KMS-11 (cell line): ENCODE results near the gene COX6A1.
A peak's percentile ranks its signal among the peaks of the same experiment; 100 is the strongest.

Experiments
- H2AFZ ChIP-seq: fragments of 200-600 bp; sonication (generic); 2 replicates; pipeline ENCODE4 v1.6.1; 2016; ENCODE audit warnings: antibody characterized with exemption, mixed run types, low read depth
- H3K27ac ChIP-seq: fragments of 200-600 bp; sonication (generic); 2 replicates; pipeline ENCODE4 v1.6.1; 2016; ENCODE audit warnings: mild to moderate bottlenecking, mixed run types
- H3K27me3 ChIP-seq: fragments of 200-600 bp; sonication (generic); 2 replicates; pipeline ENCODE4 v1.6.1; 2017; ENCODE audit warnings: mild to moderate bottlenecking, low read depth, mixed run types, moderate library complexity; ENCODE audit not compliant: insufficient read depth
- H3K36me3 ChIP-seq: fragments of 200-600 bp; sonication (generic); 2 replicates; pipeline ENCODE4 v1.6.1; 2017; ENCODE audit warnings: mild to moderate bottlenecking, mixed run types; ENCODE audit not compliant: insufficient read depth
- H3K4me1 ChIP-seq: fragments of 200-600 bp; sonication (generic); 2 replicates; pipeline ENCODE4 v1.6.1; 2016; ENCODE audit warnings: mild to moderate bottlenecking, low read depth, mixed run types; ENCODE audit not compliant: poor library complexity, severe bottlenecking
- H3K4me2 ChIP-seq: fragments of 200-600 bp; sonication (generic); 2 replicates; pipeline ENCODE4 v1.7.0; 2016; ENCODE audit warnings: mild to moderate bottlenecking, mixed run types
- H3K4me3 ChIP-seq: fragments of 200-600 bp; sonication (generic); IDR thresholded peaks from 2 replicates; pipeline ENCODE4 v1.6.1; 2017; ENCODE audit warnings: low read depth, low read length, mixed read lengths; ENCODE audit not compliant: insufficient read depth
- H3K79me2 ChIP-seq: fragments of 200-600 bp; sonication (generic); 2 replicates; pipeline ENCODE4 v1.6.1; 2016; ENCODE audit warnings: low read depth, mixed run types; ENCODE audit not compliant: insufficient read depth
- H3K9ac ChIP-seq: fragments of 200-600 bp; sonication (generic); 2 replicates; pipeline ENCODE4 v1.6.1; 2016; ENCODE audit warnings: mild to moderate bottlenecking, mixed run types
- H4K20me1 ChIP-seq: fragments of 200-600 bp; sonication (generic); 2 replicates; pipeline ENCODE4 v1.6.1; 2016; ENCODE audit warnings: mild to moderate bottlenecking, mixed run types; ENCODE audit not compliant: insufficient read depth
- TF ChIP-seq, protein P1 (sequence below): fragments of 200-600 bp; sonication (generic); conservative IDR thresholded peaks from 2 replicates; pipeline ENCODE4 v1.6.1; 2017; ENCODE audit warnings: low read depth, mild to moderate bottlenecking, antibody characterized with exemption, low read length, moderate library complexity, mixed read lengths

COX6A1 gene

DNA sequence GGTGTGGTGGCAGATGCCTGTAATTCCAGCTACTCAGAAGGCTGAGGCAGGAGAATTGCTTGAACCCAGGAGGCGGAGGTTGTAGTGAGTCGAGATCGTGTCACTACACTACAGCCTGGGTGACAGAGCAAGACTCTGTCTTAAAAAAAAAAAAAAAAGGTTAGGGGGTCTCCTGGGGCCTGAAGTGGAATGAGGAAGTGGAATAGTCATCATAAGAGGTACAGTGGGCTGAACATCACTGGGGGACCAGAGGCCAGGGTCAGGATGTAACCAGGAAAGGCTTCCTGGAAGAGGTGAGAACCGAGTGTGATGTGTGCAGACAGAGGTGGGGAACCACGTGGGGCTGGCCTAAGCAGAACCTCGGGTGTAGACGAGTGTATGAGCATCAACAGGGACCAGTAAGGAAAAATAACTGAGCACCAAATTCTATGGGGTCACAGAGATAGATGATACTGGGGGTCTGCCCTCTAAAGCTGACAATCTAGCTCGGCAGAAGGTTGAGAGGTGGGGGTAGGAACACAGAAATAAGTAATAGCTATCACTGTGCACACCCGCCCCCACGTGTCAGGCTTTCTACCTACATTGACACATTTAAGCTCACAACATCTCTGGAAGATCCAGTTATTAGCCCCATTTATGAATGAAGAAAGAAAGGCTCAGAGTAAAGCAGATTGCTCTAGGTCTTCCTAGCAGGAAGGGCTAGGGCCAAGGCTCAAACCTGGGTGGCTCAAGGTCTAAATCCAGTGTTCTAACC lies 5.0 kb upstream of the COX6A1 start:
- Histone ChIP-seq H3K4me2 (no peak overlapping the region), H3K36me3 (no peaks in the 10 kb centered on the region), H3K9ac (no peak overlapping the region), H3K79me2 (no peaks in the 10 kb centered on the region), H4K20me1 (no peaks in the 10 kb centered on the region), H2AFZ (no peak overlapping the region), H3K27me3 (no peaks in the 10 kb centered on the region), H3K4me3 (no peak overlapping the region), H3K4me1 (no peaks in the 10 kb centered on the region), H3K27ac (no peak overlapping the region)
- TF ChIP-seq, protein P1, sequence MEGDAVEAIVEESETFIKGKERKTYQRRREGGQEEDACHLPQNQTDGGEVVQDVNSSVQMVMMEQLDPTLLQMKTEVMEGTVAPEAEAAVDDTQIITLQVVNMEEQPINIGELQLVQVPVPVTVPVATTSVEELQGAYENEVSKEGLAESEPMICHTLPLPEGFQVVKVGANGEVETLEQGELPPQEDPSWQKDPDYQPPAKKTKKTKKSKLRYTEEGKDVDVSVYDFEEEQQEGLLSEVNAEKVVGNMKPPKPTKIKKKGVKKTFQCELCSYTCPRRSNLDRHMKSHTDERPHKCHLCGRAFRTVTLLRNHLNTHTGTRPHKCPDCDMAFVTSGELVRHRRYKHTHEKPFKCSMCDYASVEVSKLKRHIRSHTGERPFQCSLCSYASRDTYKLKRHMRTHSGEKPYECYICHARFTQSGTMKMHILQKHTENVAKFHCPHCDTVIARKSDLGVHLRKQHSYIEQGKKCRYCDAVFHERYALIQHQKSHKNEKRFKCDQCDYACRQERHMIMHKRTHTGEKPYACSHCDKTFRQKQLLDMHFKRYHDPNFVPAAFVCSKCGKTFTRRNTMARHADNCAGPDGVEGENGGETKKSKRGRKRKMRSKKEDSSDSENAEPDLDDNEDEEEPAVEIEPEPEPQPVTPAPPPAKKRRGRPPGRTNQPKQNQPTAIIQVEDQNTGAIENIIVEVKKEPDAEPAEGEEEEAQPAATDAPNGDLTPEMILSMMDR, result no peak

DNA sequence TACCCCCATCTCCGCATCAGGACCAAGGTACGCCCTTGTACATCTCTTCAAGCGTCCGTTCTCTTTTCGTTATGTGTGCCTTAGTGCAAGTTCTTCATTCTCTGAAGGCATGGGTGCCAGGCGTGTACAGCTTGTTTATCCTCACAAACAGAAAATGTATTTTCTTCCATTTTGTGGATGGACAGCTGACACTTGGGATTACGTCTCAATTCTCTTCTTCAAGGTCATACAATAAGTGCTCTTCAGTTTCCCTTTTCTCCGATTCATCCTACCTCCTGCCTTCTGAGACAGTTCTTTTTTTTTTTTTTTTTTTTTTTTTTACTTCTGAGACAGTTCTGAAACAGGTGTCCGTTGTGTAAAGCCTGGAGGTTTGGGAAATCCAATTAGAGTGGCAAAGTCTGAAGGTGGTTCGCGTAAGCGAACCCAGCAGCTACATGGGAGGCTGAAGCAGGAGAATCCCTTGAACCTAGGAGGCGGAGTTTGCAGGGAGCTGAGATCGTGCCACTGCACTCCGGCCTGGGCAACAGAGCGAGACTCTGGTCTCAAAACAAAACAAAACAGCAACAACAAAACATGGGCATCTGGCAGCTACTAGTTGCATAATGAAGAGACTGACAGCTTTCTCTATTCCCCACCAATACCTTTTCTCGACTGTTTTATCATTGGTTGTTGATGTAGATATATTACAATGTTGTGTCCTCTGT lies 734 bp downstream of the COX6A1 start:
- H3K9ac ChIP-seq, result peak overlapping the region; percentile 46; the same call in 1 of the 2 replicates
- TF ChIP-seq, protein P1, result no peak
- H4K20me1 ChIP-seq, result no peaks in the 10 kb centered on the region
- H3K4me2 ChIP-seq, result peak overlapping the region; percentile 51; the same call in 1 of the 2 replicates
- no peak overlapping the region; the same call in 1 of the 2 replicates for H2AFZ ChIP-seq
- H3K4me3 ChIP-seq, result no peak overlapping the region
- H3K27ac ChIP-seq, result peak overlapping the region; percentile 43; the same call in 1 of the 2 replicates
- peaks cover 12% of the 10 kb centered on the region for H3K4me1 ChIP-seq
- H3K27me3 ChIP-seq, result no peaks in the 10 kb centered on the region
- peaks cover 10% of the 10 kb centered on the region for H3K79me2 ChIP-seq
- H3K36me3 ChIP-seq, result no peaks in the 10 kb centered on the region

DNA sequence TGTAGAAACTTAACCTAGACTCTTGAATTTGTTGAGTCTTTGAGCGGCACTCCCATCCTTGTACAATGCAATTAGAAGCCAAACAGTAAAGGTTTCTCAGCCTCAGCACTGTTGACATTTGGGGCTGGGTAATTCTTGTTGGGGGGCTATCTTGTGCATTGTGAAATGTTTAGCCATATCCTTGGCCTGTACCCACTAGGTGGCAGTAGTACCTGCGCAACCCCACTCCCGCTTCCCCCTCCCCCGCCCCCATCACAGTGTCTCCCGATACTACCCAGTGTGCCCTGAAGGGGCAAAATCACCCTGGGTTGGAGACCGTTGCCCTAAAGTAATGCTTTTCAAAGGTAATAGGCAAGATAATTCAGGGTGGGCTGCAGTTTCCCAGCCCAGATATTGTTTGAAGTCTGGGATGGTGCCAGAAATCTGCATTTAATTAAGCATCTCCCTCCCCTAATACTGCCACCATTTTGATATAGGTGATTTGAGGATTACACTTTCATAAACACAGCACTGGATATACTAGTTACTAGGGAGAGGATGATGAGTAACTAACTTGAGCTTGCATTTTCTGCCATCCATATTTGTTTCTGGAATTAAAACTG lies 1.8 kb downstream of the COX6A1 start:
- H3K4me3 ChIP-seq, result no peak overlapping the region
- peaks cover 16% of the 10 kb centered on the region for H3K79me2 ChIP-seq

DNA sequence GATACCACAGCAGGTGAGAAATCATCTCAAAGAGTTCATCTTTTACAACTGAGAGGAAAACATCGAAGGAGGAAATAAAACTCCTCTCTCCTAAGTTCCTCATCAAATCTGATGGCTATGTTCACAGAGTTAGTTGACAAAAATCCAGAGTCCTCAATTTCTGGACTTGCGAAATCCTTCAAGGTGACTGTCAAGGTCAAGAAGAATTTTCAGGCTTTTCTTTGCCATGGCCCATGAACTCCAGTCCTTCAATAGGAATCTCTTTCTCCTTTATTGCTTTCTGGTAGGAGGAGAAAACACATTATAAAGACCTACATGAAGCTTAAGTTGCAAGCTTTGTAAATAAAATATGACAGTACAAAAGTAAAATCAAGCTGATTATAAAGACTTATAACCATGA lies 6.8 kb downstream of the COX6A1 start:
- Histone ChIP-seq H2AFZ (no peak overlapping the region), H3K36me3 (no peaks in the 10 kb centered on the region), H3K4me1 (peaks cover 19% of the 10 kb centered on the region), H3K27ac (no peak overlapping the region), H3K27me3 (no peaks in the 10 kb centered on the region), H3K4me3 (no peak overlapping the region), H4K20me1 (no peaks in the 10 kb centered on the region), H3K4me2 (peak overlapping the region; percentile 76), H3K79me2 (peaks cover 43% of the 10 kb centered on the region), H3K9ac (no peak overlapping the region)
- TF ChIP-seq, protein P1, result no peak

More for the DNA sequence above, 1.8 kb downstream of the COX6A1 start:
- TF ChIP-seq, protein P1, result no peak; the same call in 1 of the 2 replicates
- H3K4me1 ChIP-seq, result peaks cover 17% of the 10 kb centered on the region
- no peak overlapping the region for H3K4me2 ChIP-seq
- no peaks in the 10 kb centered on the region for H3K36me3 ChIP-seq
- H3K9ac ChIP-seq, result no peak overlapping the region
- H4K20me1 ChIP-seq, result no peaks in the 10 kb centered on the region
- H3K27ac ChIP-seq, result no peak overlapping the region
- no peak overlapping the region for H2AFZ ChIP-seq
- H3K27me3 ChIP-seq, result no peaks in the 10 kb centered on the region
